Measurements from ENCODE around the gene RNF187.

The RNF187 gene

GRCh38 chr1:228445843-228446650 lies 41.1 kb upstream of the RNF187 start:
- TF ChIP-seq CTCF (IDR thresholded peaks at IDR 0.05; ENCODE audit: low read depth, low read length, missing control alignments): no peak
- H3K4me3 ChIP-seq (replicated peaks; ENCODE audit: low read depth, low read length): peak overlapping the region; percentile 34
- DNase-seq (ENCODE audit: extremely low read depth, low read depth): no peak

GRCh38 chr1:228446852-228447251 lies 40.3 kb upstream of the RNF187 start:
- H3K4me3 ChIP-seq (replicated peaks; ENCODE audit: low read depth, low read length): no peak overlapping the region
- no peak for DNase-seq (ENCODE audit: extremely low read depth, low read depth)
- no peak for TF ChIP-seq CTCF (IDR thresholded peaks at IDR 0.05; ENCODE audit: low read depth, low read length, missing control alignments)

GRCh38 chr1:228448372-228448771 lies 38.8 kb upstream of the RNF187 start:
- H3K4me3 ChIP-seq (replicated peaks; ENCODE audit: low read depth, low read length): no peak overlapping the region
- no peak for TF ChIP-seq CTCF (IDR thresholded peaks at IDR 0.05; ENCODE audit: low read depth, low read length, missing control alignments)
- no peak for DNase-seq (ENCODE audit: extremely low read depth, low read depth)

GRCh38 chr1:228450200-228450599 lies 37.0 kb upstream of the RNF187 start:
- H3K4me3 ChIP-seq (replicated peaks; ENCODE audit: low read depth, low read length): no peak overlapping the region
- DNase-seq (ENCODE audit: extremely low read depth, low read depth): no peak
- no peak for TF ChIP-seq CTCF (IDR thresholded peaks at IDR 0.05; ENCODE audit: low read depth, low read length, missing control alignments)

- no peak for TF ChIP-seq CTCF (IDR thresholded peaks at IDR 0.05; ENCODE audit: low read depth, low read length, missing control alignments)
- DNase-seq (ENCODE audit: extremely low read depth, low read depth): no peak
These were observed 34.8 kb upstream of the RNF187 start for GRCh38 chr1:228452194-228453021.

GRCh38 chr1:228453022-228453560 lies 34.1 kb upstream of the RNF187 start:
- H3K4me3 ChIP-seq (replicated peaks; ENCODE audit: low read depth, low read length): no peak overlapping the region
- no peak for TF ChIP-seq CTCF (IDR thresholded peaks at IDR 0.05; ENCODE audit: low read depth, low read length, missing control alignments)
- DNase-seq (ENCODE audit: extremely low read depth, low read depth): no peak

More at GRCh38 chr1:228452194-228453021, 34.8 kb upstream of the RNF187 start:
- no peak overlapping the region for H3K4me3 ChIP-seq (replicated peaks; ENCODE audit: low read depth, low read length)
